AG10803 (cell line): ENCODE data around the gene FBXL19.

Source experiments
- DNase-seq: peaks from one replicate; pipeline ENCODE4 v3.0.0; 2010; ENCODE audit warnings: low read depth
- H3K4me3 ChIP-seq: 2 replicates; pipeline ENCODE4 v1.5.1; 2011; ENCODE audit warnings: mild to moderate bottlenecking, low read length, control low read depth
- CTCF ChIP-seq: conservative IDR thresholded peaks from 2 replicates; pipeline ENCODE4 v1.5.1; 2011; ENCODE audit warnings: mild to moderate bottlenecking, low read length, control low read depth, inconsistent platforms

Gene FBXL19

GRCh38 chr16:30896889-30897733, 26.3 kb upstream of the FBXL19 start:
- H3K4me3 ChIP-seq: peak overlapping the region; percentile 79
- DNase-seq: peak; percentile 90
- no peak for TF ChIP-seq CTCF

GRCh38 chr16:30899794-30900193, 23.6 kb upstream of the FBXL19 start:
- no peak for DNase-seq
- H3K4me3 ChIP-seq: no peak overlapping the region
- no peak for TF ChIP-seq CTCF

GRCh38 chr16:30900588-30900987, 22.8 kb upstream of the FBXL19 start:
- no peak for DNase-seq
- no peak for TF ChIP-seq CTCF
- H3K4me3 ChIP-seq: no peak overlapping the region

- DNase-seq: no peak
- no peak; the same call in 1 of the 2 replicates for TF ChIP-seq CTCF
- peak overlapping the region; percentile 43 for H3K4me3 ChIP-seq
These were observed 22.0 kb upstream of the FBXL19 start for GRCh38 chr16:30901201-30902028.

GRCh38 chr16:30902029-30902972, 21.1 kb upstream of the FBXL19 start:
- peak; percentile 60 for DNase-seq
- peak; percentile 3; the same call in 1 of the 2 replicates for TF ChIP-seq CTCF
- H3K4me3 ChIP-seq: peak overlapping the region; percentile 48

GRCh38 chr16:30903002-30903401, 20.4 kb upstream of the FBXL19 start:
- DNase-seq: no peak
- TF ChIP-seq CTCF: no peak
- no peak overlapping the region for H3K4me3 ChIP-seq
